ENCODE results near the gene LRRN2.

Gene LRRN2

DNA sequence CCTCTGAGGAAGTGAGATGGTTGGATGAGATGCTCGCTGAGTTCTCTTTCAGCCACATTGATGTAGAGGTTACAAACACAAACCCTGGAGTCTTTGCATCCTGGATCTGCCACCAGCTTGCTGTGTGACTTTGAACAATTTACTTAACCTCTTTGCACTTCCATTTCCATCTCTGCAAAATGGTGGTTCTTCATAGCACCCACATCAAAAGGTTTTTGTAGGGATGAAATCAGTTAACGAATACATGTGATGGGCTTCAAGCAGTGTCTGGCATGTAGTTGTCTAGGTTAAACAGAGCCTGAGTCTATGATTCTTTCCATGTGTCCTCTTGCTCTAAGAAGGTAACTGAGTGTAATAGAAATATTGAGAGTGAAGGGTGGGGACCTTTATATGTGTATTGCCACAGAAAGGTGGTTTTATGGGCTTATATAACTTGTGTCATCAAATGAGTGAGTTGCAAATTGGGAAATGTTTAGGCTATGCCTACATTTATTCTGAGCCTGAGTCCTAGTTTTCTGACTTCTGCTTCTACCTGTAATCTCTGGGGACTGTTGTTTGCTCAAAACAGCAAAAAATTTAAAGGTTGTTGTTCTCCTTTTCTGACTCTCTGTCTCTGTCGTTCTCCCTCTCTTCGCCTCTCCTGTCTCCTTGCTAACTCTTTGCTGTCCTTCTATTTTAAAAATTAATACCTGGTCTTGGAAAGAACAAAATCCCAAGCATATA lies 27.3 kb upstream of the LRRN2 start:
- TF ChIP-seq CTCF (IDR thresholded peaks at IDR 0.05; ENCODE audit: low read depth, low read length), result no peak
- no peak overlapping the region for H3K4me3 ChIP-seq (ENCODE audit: low read depth, low read length)

- no peak overlapping the region for H3K4me3 ChIP-seq (ENCODE audit: low read depth, low read length)
- TF ChIP-seq CTCF (IDR thresholded peaks at IDR 0.05; ENCODE audit: low read depth, low read length), result no peak
These were observed 26.6 kb upstream of the LRRN2 start for GRCh38 chr1:204711947-204712701.

- no peak for TF ChIP-seq CTCF (IDR thresholded peaks at IDR 0.05; ENCODE audit: low read depth, low read length)
- no peak overlapping the region for H3K4me3 ChIP-seq (ENCODE audit: low read depth, low read length)
These were observed 25.8 kb upstream of the LRRN2 start for GRCh38 chr1:204711103-204711946.

GRCh38 chr1:204709960-204710912 lies 24.7 kb upstream of the LRRN2 start:
- no peak overlapping the region for H3K4me3 ChIP-seq (ENCODE audit: low read depth, low read length)
- no peak for TF ChIP-seq CTCF (IDR thresholded peaks at IDR 0.05; ENCODE audit: low read depth, low read length)

GRCh38 chr1:204709021-204709420 lies 23.5 kb upstream of the LRRN2 start:
- no peak for TF ChIP-seq CTCF (IDR thresholded peaks at IDR 0.05; ENCODE audit: low read depth, low read length)
- H3K4me3 ChIP-seq (ENCODE audit: low read depth, low read length), result no peak overlapping the region

DNA sequence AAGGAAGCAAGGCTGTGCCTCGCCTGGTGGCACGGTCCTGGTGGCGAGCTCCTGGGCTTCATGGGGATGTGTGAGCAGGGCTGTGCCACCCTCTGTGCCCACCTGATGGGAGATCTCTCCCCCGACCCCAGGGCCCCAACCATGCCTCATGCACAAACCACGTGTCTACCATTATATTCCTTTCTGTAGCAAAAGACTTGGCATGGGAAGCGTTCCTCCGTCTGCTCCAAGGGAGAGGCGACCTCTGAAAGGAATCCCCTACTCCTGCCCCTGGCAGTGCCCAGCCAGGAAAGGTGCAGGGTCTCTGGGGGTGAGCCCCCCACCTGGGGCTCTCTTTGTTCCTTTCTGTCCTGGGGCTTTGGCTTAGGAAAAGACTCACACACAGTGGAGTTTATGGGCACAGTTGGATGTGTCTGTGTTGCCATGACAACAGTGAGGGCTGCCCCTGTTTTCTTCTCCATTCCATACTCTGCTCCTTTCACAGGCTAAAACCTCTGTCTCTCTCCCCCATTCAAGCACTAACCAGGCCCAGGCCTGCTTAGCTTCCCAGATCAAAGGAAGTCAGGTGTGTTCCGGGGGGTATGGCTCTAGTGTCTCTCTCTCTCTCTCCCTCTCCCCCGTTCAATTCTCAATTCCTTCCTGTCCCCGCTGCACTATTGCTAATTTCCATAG lies 21.4 kb upstream of the LRRN2 start:
- no peak for TF ChIP-seq CTCF (IDR thresholded peaks at IDR 0.05; ENCODE audit: low read depth, low read length)
- H3K4me3 ChIP-seq (ENCODE audit: low read depth, low read length), result no peak overlapping the region

Data from WI38 (cell line).